Small intestine (tissue), 7 donors: ENCODE results near the gene DYNC1H1. TPM values are rescaled to one million over a fixed set of nuclear protein-coding genes. Genes with fewer than 3 reads are reported as not detected.
A peak's percentile ranks its signal among the peaks of the same experiment; 100 is the strongest.

Source experiments
- DNase-seq, 2 donors: peaks; one replicate each; pipeline versions ENCODE4 v3.0.0 to v3.0.0-alpha.2; 2013
- FAIRE-seq: peaks from 2 replicates; lab custom pipeline; 2012; peaks lifted over from hg19 to GRCh38; lab: Jason Lieb, UNC
- H3K27ac ChIP-seq, 3 donors: one replicate each; pipeline ENCODE4 v1.5.1; 2013; ENCODE audit warnings: low read length in 2 of 3, mild to moderate bottlenecking in 2 of 3, control low read depth in 1 of 3, inconsistent platforms in 1 of 3, low read depth in 1 of 3, moderate library complexity in 1 of 3
- H3K27me3 ChIP-seq, 3 donors: one replicate each; pipeline ENCODE4 v1.6.1; 2013; ENCODE audit warnings: low read length in 3 of 3, inconsistent platforms in 1 of 3; ENCODE audit not compliant: control insufficient read depth in 3 of 3, insufficient read depth in 3 of 3
- H3K36me3 ChIP-seq, 3 donors: one replicate each; pipeline ENCODE4 v1.6.1; 2013; ENCODE audit warnings: low read length in 3 of 3, inconsistent platforms in 1 of 3, low read depth in 1 of 3, mild to moderate bottlenecking in 1 of 3, moderate library complexity in 1 of 3; ENCODE audit not compliant: control insufficient read depth in 3 of 3, insufficient read depth in 2 of 3
- H3K4me1 ChIP-seq, 3 donors: one replicate each; pipeline ENCODE4 v1.6.1; 2013; ENCODE audit warnings: low read length in 2 of 3, inconsistent platforms in 1 of 3, low read depth in 1 of 3, mild to moderate bottlenecking in 1 of 3, moderate library complexity in 1 of 3; ENCODE audit not compliant: control insufficient read depth in 3 of 3, insufficient read depth in 2 of 3
- H3K4me3 ChIP-seq, 3 donors: one replicate each; pipeline ENCODE4 v1.5.1; 2013; ENCODE audit warnings: low read length in 3 of 3, control low read depth in 1 of 3, inconsistent platforms in 1 of 3, low read depth in 1 of 3, mild to moderate bottlenecking in 1 of 3, moderate library complexity in 1 of 3
- H3K9me3 ChIP-seq, 2 donors: one replicate each; pipeline ENCODE4 v1.6.1; 2013; ENCODE audit warnings: low read depth in 1 of 2, low read length in 1 of 2; ENCODE audit not compliant: control insufficient read depth in 2 of 2, insufficient read depth in 1 of 2
- WGBS, 3 donors: extraction: QIAGEN DNeasy Blood & Tissue Kit; methylation state at CpG; one replicate each; pipeline ENCODE4 v1.1.7; 2013; 5-methylcytosine and 5-hydroxymethylcytosine counted together
- polyA plus RNA-seq, 4 donors: library from polyadenylated mRNA; stranded (reverse) in 3 of 4; unstranded in 1 of 4; fragments of 200-250 nt in 3 of 4; fragments of 120-200 nt in 1 of 4; gene quantifications; one replicate each; pipeline versions ENCODE4 v1.2.1 to v1.2.3, GENCODE V29; 2013
- donor health status: healthy with polysubstance abuse.
- donor health status: control.
- donor health status: control.
- donor health status: Bipolar disorder and iron deficiency.
- donor health status: healthy.

DYNC1H1 gene
- polyA plus RNA-seq, 4 donors, result 74.3 to 248 (median 116) TPM

- Histone ChIP-seq H3K36me3 (peaks cover 0 to 11% (median 0%) of the 10 kb centered on the region in 3 donors), H3K27me3 (no peaks in the 10 kb centered on the region), H3K4me1 (peaks cover 0 to 3% (median 0%) of the 10 kb centered on the region in 3 donors), H3K9me3 (no peaks in the 10 kb centered on the region), H3K4me3 (no peak overlapping the region), H3K27ac (no peak overlapping the region)
- no peak for DNase-seq
- WGBS, 3 donors, result 72 to 81% (median 81%) methylated on average over 13 of the region's 13 CpGs
- FAIRE-seq, result no peak
Measured at GRCh38 chr14:101957406-101958234, 6.8 kb upstream of the DYNC1H1 start.

- peak in 1 of 2 donors; percentile 29 for DNase-seq
- Histone ChIP-seq H3K4me3 (no peak overlapping the region), H3K9me3 (no peaks in the 10 kb centered on the region), H3K27ac (no peak overlapping the region), H3K4me1 (peaks cover 0 to 3% (median 0%) of the 10 kb centered on the region in 3 donors), H3K27me3 (no peaks in the 10 kb centered on the region), H3K36me3 (peaks cover 0 to 9% (median 0%) of the 10 kb centered on the region in 3 donors)
- WGBS, 3 donors, result 63 to 73% (median 72%) methylated on average over 11 of the region's 11 CpGs
- FAIRE-seq, result no peak
Measured at GRCh38 chr14:101958418-101959180, 5.8 kb upstream of the DYNC1H1 start.

GRCh38 chr14:101959277-101959676 is 5.1 kb upstream of the DYNC1H1 start:
- H3K9me3 ChIP-seq, result no peaks in the 10 kb centered on the region
- no peak overlapping the region for H3K4me3 ChIP-seq
- no peaks in the 10 kb centered on the region for H3K27me3 ChIP-seq
- no peak for FAIRE-seq
- H3K4me1 ChIP-seq, result peaks cover 0 to 7% (median 0%) of the 10 kb centered on the region in 3 donors
- WGBS, 3 donors, result 76 to 83% (median 79%) methylated on average over 2 of the region's 2 CpGs
- DNase-seq, result no peak
- H3K36me3 ChIP-seq, result peaks cover 0 to 9% (median 0%) of the 10 kb centered on the region in 3 donors
- H3K27ac ChIP-seq, result no peak overlapping the region

GRCh38 chr14:101960225-101960624 is 4.1 kb upstream of the DYNC1H1 start:
- FAIRE-seq (no peak), DNase-seq (peak in 1 of 2 donors; percentile 30)
- no peaks in the 10 kb centered on the region for H3K27me3 ChIP-seq
- WGBS, 3 donors, result 42 to 55% (median 55%) methylated on average over 13 of the region's 13 CpGs
- H3K36me3 ChIP-seq, result peaks cover 0 to 9% (median 0%) of the 10 kb centered on the region in 3 donors
- H3K4me3 ChIP-seq, result no peak overlapping the region
- no peak overlapping the region for H3K27ac ChIP-seq
- H3K9me3 ChIP-seq, result no peaks in the 10 kb centered on the region
- H3K4me1 ChIP-seq, result peaks cover 0 to 7% (median 0%) of the 10 kb centered on the region in 3 donors

GRCh38 chr14:101961011-101961721 is 3.2 kb upstream of the DYNC1H1 start:
- H3K9me3 ChIP-seq, result no peaks in the 10 kb centered on the region
- H3K27me3 ChIP-seq, result no peaks in the 10 kb centered on the region
- WGBS, 3 donors, result 27 to 32% (median 29%) methylated on average over 19 of the region's 19 CpGs
- no peak overlapping the region for H3K4me3 ChIP-seq
- H3K4me1 ChIP-seq, result peaks cover 0 to 12% (median 2%) of the 10 kb centered on the region in 3 donors
- DNase-seq, result peak; percentile 73 to 89
- H3K36me3 ChIP-seq, result peaks cover 0 to 6% (median 0%) of the 10 kb centered on the region in 3 donors
- no peak for FAIRE-seq
- no peak overlapping the region for H3K27ac ChIP-seq

- 77 to 78% (median 78%) methylated on average over 9 of the region's 9 CpGs for WGBS, 3 donors
- H3K27me3 ChIP-seq, result no peaks in the 10 kb centered on the region
- H3K9me3 ChIP-seq, result no peaks in the 10 kb centered on the region
- no peaks in the 10 kb centered on the region for H3K36me3 ChIP-seq
- H3K4me3 ChIP-seq, result no peak overlapping the region
- no peak overlapping the region for H3K27ac ChIP-seq
- no peak for FAIRE-seq
- peaks cover 0 to 12% (median 2%) of the 10 kb centered on the region in 3 donors for H3K4me1 ChIP-seq
- no peak for DNase-seq
Measured at GRCh38 chr14:101961746-101962502, 2.4 kb upstream of the DYNC1H1 start.

- FAIRE-seq (no peak), DNase-seq (peak; percentile 36 to 58)
- Histone ChIP-seq H3K4me3 (no peak overlapping the region), H3K27me3 (no peaks in the 10 kb centered on the region), H3K27ac (no peak overlapping the region), H3K9me3 (no peaks in the 10 kb centered on the region), H3K36me3 (no peaks in the 10 kb centered on the region), H3K4me1 (peaks cover 0 to 14% (median 2%) of the 10 kb centered on the region in 3 donors)
- whole genome bisulfite sequencing, 3 donors, result 18 to 38% (median 31%) methylated on average over 5 of the region's 5 CpGs
Measured at GRCh38 chr14:101962503-101962874, 1.9 kb upstream of the DYNC1H1 start.
